Measurements from ENCODE around the gene PALS2.

The PALS2 gene

DNA sequence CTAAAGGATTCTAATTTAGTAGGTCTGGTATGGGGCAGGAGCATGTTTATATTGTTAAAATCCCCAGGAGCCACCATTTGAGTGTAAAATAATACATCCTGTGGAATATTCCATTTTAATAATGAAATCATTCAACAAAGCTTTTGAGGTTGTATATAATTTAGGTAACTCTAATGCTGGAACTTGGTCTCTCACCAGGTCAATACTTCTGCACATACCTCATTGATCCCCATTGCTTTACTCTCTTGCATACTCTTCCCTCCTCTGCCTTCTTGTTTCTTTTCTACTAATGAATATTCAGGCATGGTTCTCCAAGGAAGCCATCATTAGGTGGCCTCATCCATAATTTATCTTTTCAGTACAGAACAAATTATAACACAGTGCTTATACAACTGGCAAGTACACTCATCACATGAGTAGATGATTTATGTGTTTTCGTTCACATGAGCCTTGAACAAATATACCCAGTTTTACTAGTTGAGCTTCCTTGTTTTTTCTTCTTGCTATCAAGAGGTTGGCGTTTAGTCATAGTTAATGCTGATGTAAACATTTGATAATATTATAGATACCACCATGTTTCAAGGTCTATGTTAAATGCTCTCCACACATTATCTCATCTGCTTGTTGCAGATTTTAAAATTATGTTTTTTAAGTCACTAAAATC, 7.2 kb downstream of the PALS2 start:
- no peak for DNase-seq (ENCODE audit: extremely low spot score, insufficient read length, low read depth)

DNA sequence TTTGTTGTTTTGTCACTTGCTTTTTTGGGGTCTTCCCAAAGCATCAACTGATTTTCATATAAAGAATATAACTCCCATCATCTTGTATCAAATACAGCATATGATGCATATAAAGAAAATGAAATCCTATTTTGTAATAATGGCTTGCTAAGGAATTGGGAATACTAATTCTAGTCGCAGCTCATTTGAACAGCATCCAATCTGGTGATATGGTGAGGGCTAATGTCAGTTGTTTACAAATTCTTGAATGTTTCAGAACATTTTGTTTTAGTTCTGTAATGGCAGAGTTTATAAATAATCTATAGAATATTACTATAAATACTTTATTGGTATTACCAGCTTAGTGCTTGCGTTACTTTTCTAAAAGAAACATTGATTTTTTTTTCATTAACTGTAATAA, 8.9 kb downstream of the PALS2 start:
- DNase-seq (ENCODE audit: extremely low spot score, insufficient read length, low read depth) = no peak
- FAIRE-seq = no peak

More for the DNA sequence above, 7.2 kb downstream of the PALS2 start:
- FAIRE-seq = peak; percentile 24

DNA sequence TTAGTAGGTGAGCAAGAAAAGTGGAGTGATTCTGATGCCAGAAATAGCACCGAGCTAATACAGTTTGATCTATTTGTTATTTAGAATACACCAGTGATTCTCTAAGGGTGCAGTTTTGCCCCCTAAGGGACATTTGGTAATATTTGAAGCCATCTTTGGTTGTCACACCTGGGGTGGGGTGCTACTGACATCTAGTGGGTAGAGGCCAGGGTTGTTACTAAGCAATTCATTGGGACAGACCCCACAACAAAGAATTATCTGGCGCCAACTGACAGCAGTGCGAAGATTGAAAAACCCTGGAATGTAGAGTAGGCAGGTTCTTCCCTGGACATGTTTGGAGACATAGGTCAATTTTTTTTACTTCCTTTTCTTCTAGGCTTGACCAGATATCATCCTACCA, 14.6 kb downstream of the PALS2 start:
- DNase-seq (ENCODE audit: extremely low spot score, insufficient read length, low read depth) (no peak), FAIRE-seq (peak; percentile 70)

DNA sequence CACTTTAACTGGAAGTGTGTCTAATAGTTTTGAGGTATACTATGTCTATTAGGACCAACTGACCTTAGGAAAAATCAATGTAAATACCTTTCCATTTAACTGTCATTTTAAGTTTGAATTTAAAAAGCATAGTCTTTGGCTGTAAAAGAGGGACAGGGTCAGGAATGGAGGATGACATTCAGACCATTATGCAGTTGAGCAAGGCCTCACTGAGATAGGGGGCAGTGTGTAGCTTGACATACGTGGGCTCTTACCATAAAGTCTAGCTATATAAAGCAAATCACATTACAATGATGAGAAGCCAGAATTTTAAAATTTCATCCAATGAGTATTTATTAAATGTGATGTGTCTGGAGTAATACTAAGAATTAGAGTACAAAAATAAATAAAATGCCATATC, 17.9 kb downstream of the PALS2 start:
- no peak for DNase-seq (ENCODE audit: extremely low spot score, insufficient read length, low read depth)
- FAIRE-seq = peak; percentile 64

DNA sequence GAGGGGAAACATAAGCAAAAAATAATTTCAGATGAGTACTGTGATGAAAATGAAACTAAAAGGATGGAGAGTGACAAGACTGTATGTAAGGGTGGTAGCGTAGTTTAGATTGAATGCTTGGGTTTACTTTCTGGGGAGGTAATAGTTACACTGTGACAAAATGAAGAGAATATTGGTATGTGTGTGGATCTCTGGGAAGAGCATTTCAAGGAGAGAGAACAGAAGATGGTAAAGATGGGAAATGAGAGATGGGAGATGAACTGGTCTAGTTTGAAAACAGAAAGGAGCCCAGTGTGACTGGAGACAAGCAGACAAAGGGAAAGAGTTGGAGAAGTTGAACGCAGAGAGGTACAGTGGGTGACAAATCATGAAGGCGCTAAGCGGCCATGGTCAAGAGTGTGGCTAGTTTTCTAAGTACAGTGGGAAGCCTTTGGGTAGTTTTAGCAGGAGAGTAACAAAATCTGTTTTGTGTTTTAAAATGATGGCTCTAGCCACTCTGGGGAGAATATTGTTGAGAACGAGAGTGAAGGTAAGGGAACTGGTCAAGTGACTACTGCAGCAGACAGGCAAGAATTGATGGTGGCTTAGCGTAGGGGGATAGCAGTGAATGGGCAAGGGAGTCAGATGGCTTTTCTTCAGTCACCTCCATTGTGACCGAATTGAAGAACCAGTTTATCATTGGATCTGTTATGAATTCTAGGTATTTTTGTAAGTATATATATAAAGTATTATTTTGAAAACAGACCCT, 22.6 kb downstream of the PALS2 start:
- DNase-seq (ENCODE audit: extremely low spot score, insufficient read length, low read depth) (no peak), FAIRE-seq (peak; percentile 81)

DNA sequence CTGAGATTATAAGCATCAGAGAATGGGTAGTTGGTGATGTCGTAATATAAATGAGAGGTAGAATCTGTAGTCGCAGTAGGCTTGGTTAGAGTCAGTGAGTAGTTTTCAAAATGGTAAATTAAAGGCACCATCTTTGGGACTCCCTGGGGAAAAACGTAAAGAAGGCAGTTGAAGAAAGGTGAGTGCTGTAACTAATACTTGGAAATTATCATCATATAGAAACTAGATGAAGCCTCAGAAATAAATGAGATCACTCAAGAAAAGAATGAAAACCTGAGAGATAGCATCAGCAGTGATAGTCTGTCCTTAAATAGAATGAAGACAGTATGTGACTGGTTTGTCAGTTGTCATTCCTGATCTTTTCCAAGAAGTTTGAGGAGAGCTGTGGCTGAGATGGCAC, 23.8 kb downstream of the PALS2 start:
- no peak for DNase-seq (ENCODE audit: extremely low spot score, insufficient read length, low read depth)
- FAIRE-seq = peak; percentile 62

DNA sequence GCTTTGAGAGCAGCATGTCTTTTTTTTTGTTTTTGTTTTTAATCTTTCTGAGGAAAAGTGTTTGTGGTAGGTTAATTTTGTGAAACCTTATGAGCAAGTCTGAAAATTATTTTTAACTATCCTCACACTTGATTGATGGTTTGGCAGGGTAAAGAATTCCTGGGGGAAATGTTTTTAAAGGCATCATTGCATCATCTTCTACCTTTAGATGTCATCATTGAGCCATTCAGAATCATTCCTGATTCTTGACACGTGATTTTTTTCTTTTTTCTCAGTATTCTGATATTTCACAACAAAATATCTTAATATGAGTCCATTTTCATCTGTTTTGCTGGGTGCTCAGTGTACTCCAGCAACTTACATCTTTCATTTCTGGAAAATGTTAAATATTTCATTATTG, 28.3 kb downstream of the PALS2 start:
- no peak for FAIRE-seq
- DNase-seq (ENCODE audit: extremely low spot score, insufficient read length, low read depth) = no peak

DNA sequence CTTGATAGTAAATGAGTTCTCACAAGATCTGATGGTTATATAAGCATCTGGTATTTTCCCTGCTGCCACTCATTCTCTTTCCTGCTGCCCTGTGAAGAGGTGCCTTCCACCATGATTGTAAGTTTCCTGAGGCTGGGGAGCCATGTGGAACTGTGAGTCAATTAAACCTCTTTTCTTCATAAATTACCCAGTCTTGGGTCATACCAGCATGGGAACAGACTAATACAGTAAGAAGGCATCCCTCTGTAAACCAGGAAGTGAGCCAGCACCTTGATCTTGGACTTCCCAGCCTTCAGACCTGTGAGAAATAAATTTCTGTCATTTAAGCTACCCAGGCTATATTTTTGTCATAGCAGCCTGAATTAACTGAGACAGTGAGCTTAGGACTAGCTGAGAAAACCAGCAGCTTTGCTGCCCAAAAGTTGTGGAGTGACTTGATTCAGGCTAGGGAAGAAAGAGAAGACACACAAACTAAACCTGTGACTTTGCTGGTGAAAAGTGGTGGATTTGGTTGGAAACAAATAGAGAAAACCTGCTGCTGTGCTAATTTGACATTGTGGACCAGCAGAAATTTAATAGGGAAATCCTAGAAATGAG, 29.7 kb downstream of the PALS2 start:
- no peak for DNase-seq (ENCODE audit: extremely low spot score, insufficient read length, low read depth)
- peak; percentile 5 for FAIRE-seq

DNA sequence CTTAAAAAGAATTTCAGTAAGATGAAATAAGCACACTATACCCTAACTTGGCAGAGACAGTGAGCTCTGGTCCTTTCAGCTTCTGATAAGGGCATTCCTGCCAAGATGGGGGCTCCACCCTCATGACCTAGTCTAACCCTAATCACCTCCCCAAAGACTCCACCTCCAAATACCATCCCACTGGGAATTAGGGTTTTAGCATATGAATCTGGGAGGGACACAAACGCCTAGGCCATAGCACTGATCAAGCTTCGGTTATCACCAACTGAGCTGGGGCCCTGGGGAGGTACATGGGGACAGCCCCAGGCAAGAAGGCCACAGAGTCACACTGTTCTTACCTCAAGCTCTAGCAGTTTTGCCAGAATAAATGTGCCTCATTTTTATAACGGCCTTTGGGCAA, 31.4 kb downstream of the PALS2 start:
- FAIRE-seq (no peak), DNase-seq (ENCODE audit: extremely low spot score, insufficient read length, low read depth) (no peak)

DNA sequence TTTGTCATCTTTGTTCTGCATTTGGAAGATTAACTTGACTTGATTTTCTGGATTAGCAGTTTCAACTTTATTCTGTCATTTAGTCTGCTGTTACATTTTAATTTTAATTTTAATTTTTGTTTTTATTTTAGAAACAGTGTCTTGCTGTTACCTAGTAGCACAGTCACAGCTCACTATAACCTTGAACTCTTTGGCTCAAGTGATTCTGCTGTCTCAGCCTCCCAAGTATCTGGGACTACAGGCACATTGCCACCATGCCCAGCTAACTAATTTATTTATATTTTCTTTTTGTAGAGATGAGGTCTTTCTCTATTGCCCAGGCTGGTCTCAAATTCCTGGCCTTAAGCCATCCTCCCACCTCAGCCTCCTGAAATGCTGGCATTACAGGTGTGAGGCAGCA, 35.3 kb downstream of the PALS2 start:
- no peak for FAIRE-seq
- DNase-seq (ENCODE audit: extremely low spot score, insufficient read length, low read depth) = no peak

DNA sequence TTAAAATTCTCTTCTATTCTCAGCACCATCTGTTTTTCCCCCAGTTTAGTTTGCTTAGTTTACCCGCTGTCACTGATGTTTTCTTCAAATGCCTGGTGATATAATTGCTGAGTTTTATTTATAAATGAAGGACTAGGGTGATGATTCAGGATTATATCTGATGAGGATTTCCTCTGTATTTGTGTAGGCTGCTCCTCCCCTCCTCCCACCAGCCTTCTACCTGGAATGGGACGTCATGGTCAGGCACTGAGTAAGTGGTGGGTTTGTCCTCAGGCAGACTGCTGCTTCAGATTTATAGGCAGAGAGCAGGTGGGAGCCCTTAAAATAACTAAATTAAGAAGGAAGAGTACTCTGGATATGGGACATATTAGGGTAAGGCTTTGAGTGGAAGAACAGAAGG, 35.8 kb downstream of the PALS2 start:
- no peak for DNase-seq (ENCODE audit: extremely low spot score, insufficient read length, low read depth)

DNA sequence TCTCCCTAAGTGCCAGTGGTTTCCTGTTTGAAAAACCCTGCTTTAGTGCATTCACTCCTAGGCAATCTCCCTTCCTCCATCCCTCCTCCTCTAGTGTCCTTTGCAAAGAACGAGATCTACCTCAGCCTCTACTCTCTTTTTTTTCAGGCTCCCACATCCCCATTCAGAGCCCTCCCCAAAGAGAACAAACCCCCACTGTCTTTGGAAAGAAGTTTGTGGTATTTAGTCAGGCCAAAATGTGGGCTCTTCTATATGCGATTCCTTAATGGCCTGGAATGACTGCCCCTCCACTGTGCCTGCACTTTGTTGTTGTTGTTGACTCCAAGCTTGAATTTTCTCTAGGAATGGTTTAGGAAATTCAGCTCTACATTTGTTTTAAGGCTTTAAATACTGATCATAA, 36.3 kb downstream of the PALS2 start:
- FAIRE-seq = no peak

More for the DNA sequence above, 35.8 kb downstream of the PALS2 start:
- FAIRE-seq = no peak

DNA sequence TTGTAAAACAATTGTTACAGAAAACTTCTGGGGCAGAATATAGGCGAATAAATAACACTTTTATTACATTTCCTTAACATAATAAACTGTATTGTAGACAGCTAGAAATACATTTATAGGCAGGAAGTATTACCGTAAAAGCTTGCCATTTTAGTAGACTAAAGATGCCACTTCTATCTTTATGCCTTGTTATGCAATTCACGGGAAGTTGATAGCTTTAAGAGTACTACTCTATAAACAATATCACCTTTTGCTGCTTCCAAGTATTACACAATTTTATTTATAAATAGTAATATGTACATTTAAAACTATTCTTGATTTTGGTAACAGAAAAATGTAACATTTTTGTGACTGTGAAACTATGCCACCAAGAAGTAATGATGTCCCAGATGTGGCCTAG, 37.9 kb downstream of the PALS2 start:
- DNase-seq (ENCODE audit: extremely low spot score, insufficient read length, low read depth) (no peak), FAIRE-seq (peak; percentile 51)

More for the DNA sequence above, 36.3 kb downstream of the PALS2 start:
- DNase-seq (ENCODE audit: extremely low spot score, insufficient read length, low read depth) = no peak

DNA sequence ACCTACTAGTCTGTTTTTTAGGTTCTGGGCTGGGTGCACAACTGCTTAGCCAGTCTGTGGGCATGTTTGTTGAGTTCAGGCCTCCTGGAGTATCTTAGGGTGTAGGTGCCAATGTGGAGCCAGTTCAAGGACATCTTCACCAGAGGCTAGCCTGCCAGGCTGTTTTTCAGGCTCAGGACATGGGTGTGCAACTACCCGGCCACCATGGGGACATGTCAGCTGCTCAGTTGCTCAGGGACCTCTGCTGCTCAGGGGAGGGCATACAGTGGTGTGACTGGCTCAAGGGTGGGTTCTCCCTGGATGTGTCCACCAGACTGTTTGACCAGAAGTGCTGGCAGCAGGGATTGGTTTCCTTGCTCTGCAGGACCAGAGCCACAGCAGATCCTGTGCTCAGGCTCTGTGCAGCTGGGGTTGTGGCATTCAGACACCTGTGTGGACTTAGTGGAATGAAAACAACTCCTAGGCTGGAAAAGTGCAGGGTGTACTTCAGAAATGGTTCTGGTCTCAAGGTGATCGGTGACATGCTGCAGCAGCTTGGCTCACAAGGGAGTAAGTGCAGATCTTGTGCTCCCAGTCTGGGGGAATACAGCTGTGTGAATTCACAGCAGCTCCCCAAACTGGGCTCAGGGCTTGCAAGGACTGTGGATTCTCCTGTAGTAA, 44.8 kb downstream of the PALS2 start:
- no peak for DNase-seq (ENCODE audit: extremely low spot score, insufficient read length, low read depth)
- FAIRE-seq = no peak

DNA sequence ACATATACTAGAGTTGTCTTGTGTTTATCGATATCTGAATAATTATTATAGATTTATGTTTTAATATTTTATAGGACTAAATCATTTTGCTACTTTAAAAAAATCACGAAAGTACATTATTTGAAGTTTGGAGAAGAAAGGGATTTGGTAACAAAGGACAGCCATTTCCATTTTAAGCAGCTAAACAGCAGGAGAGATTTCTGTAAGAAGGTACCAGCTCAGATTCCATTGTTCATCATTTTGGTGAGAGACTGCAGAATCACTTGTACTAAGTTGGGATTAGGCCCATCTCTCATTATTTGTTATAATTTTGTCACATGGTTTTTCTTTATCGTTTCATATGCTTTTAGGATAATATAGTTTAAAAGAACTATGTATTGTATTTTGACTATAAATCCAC, 46.7 kb downstream of the PALS2 start:
- FAIRE-seq (no peak), DNase-seq (ENCODE audit: extremely low spot score, insufficient read length, low read depth) (no peak)

DNA sequence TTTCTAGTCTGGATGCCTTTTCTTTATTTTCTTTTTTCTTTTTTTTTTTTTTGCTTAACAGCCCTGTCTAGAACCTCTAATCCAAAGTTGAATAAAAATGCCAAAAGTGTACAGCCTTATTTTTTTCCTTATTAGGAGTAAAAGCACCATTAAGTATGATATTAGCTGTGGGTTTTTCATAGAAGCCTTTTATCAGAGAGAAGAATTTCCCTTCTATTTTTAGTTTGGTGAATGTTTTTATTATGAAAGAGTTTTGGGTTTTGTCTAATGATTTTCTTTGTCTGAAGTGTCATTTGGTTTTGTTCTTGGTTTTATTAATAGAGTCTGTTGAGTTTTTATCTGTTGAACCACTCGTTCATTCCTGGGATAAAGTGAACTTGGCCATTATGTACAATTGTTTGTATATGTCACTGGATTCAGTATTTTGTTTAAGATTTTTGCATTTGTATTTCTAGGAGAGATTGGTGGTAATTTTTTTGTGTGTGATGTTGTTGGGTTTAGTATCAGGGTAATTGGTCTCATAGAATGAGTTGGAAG, 49.5 kb downstream of the PALS2 start:
- FAIRE-seq (peak; percentile 33), DNase-seq (ENCODE audit: extremely low spot score, insufficient read length, low read depth) (no peak)
